ENCODE data around the gene CS. TPM values are rescaled to one million over a fixed set of nuclear protein-coding genes. Genes with fewer than 3 reads are reported as not detected.

CS gene
- polyA plus RNA-seq, 1 donor from 2014 or later, result 65.7 TPM

DNA sequence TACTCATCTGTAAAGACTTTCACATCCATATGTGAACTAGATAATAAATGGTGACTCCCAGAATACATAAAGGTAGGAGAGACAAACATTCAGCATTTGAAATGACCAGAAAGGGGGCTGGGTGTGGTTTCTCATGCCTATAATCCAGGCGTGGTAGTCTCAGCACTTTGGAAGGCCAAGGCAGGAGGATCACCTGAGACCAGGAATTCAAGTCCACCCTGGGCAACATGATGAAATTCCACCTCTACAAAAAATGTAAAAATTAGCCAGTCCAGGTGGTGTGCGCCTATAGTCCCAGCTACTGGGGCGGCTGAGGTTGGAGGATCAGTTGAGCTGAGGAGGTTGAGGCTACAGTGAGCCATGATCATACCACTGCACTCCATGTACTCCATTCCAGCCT is 4.1 kb upstream of the CS start:
- H3K4me2 ChIP-seq (ENCODE audit: low read length), result no peak overlapping the region
- H3F3A ChIP-seq (ENCODE audit: insufficient read depth, low read length, poor library complexity, severe bottlenecking), result no peaks in the 10 kb centered on the region
- no peak for TF ChIP-seq MXI1 (conservative IDR thresholded peaks at IDR 0.05; ENCODE audit: poor library complexity, severe bottlenecking)
- TF ChIP-seq, protein P1, sequence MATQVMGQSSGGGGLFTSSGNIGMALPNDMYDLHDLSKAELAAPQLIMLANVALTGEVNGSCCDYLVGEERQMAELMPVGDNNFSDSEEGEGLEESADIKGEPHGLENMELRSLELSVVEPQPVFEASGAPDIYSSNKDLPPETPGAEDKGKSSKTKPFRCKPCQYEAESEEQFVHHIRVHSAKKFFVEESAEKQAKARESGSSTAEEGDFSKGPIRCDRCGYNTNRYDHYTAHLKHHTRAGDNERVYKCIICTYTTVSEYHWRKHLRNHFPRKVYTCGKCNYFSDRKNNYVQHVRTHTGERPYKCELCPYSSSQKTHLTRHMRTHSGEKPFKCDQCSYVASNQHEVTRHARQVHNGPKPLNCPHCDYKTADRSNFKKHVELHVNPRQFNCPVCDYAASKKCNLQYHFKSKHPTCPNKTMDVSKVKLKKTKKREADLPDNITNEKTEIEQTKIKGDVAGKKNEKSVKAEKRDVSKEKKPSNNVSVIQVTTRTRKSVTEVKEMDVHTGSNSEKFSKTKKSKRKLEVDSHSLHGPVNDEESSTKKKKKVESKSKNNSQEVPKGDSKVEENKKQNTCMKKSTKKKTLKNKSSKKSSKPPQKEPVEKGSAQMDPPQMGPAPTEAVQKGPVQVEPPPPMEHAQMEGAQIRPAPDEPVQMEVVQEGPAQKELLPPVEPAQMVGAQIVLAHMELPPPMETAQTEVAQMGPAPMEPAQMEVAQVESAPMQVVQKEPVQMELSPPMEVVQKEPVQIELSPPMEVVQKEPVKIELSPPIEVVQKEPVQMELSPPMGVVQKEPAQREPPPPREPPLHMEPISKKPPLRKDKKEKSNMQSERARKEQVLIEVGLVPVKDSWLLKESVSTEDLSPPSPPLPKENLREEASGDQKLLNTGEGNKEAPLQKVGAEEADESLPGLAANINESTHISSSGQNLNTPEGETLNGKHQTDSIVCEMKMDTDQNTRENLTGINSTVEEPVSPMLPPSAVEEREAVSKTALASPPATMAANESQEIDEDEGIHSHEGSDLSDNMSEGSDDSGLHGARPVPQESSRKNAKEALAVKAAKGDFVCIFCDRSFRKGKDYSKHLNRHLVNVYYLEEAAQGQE (IDR thresholded peaks at IDR 0.05; ENCODE audit: borderline replicate concordance), result no peak
- TF ChIP-seq POLR2AphosphoS5 (IDR thresholded peaks at IDR 0.05), result no peak
- TF ChIP-seq EP300 (conservative IDR thresholded peaks at IDR 0.05; ENCODE audit: poor library complexity, severe bottlenecking), result no peak
- TF ChIP-seq EZH2 (IDR thresholded peaks at IDR 0.05; ENCODE audit: borderline replicate concordance, insufficient read depth, low read length, poor library complexity, severe bottlenecking), result no peak
- TF ChIP-seq TAF1 (IDR thresholded peaks at IDR 0.05; ENCODE audit: low read depth), result no peak
- TF ChIP-seq, protein P2, sequence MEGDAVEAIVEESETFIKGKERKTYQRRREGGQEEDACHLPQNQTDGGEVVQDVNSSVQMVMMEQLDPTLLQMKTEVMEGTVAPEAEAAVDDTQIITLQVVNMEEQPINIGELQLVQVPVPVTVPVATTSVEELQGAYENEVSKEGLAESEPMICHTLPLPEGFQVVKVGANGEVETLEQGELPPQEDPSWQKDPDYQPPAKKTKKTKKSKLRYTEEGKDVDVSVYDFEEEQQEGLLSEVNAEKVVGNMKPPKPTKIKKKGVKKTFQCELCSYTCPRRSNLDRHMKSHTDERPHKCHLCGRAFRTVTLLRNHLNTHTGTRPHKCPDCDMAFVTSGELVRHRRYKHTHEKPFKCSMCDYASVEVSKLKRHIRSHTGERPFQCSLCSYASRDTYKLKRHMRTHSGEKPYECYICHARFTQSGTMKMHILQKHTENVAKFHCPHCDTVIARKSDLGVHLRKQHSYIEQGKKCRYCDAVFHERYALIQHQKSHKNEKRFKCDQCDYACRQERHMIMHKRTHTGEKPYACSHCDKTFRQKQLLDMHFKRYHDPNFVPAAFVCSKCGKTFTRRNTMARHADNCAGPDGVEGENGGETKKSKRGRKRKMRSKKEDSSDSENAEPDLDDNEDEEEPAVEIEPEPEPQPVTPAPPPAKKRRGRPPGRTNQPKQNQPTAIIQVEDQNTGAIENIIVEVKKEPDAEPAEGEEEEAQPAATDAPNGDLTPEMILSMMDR (IDR thresholded peaks at IDR 0.05; ENCODE audit: poor library complexity, severe bottlenecking), result no peak
- no peak for TF ChIP-seq RAD21 (conservative IDR thresholded peaks at IDR 0.05)
- no peak for TF ChIP-seq SMC3 (conservative IDR thresholded peaks at IDR 0.05; ENCODE audit: poor library complexity)
- no peak overlapping the region for H3K27ac ChIP-seq (ENCODE audit: low read length)
- no peak overlapping the region for H3K4me3 ChIP-seq (ENCODE audit: low read length)
- no peaks in the 10 kb centered on the region for H3K9me3 ChIP-seq (ENCODE audit: low read length)
- H2AFZ ChIP-seq (ENCODE audit: low read depth, low read length), result no peak overlapping the region
- no peak overlapping the region for H3K9ac ChIP-seq (ENCODE audit: low read length)
- no peaks in the 10 kb centered on the region for H3K79me2 ChIP-seq (replicated peaks; ENCODE audit: insufficient read depth, low read length)
- no peaks in the 10 kb centered on the region for H3K9me2 ChIP-seq (ENCODE audit: insufficient read depth, low read length)
- no peaks in the 10 kb centered on the region for H3K36me3 ChIP-seq (ENCODE audit: insufficient read depth, low read length)
- no peaks in the 10 kb centered on the region for H3K27me3 ChIP-seq (ENCODE audit: insufficient read depth, low read depth, low read length)
- no peaks in the 10 kb centered on the region for H4K20me1 ChIP-seq (ENCODE audit: insufficient read depth)

DNA sequence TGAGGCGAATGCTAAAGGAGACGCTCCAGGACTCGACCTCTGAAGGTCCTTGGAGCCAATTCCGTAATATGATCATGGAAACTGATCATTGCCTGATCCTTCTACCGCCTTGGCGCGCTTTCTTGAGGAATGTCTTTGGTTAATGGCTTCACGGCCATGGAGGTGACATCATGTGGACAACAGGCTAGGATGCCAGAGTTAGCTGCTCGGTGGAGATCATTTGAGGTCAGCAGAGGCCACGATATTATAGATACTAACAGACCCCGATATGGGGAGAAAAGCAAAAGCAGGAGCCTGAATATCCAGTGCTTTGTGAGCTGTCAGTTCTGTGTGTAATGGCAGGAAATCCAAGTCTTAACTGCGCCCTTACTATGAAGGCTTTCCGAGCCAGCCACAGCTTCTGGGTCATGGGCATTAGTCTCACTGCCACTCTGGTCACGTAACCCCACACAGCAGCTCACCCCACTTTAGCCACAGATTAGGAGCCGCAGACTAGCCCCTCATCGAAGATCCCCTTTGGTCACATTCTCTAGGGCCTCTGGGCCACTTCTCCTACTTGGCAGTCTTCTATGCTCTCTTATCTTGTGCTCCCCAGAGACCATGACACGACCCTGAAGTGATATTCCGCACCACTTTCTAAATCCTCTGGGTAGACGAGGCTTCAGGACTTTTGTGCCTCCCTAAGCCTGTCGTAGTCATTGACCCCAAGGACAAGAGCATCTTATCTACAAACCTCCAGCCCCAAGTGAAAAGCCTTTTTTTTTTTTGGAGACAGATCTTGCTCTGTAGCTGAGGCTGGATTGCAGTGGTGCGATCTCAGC is 724 bp upstream of the CS start:
- TF ChIP-seq, protein P1 (IDR thresholded peaks at IDR 0.05; ENCODE audit: borderline replicate concordance), result no peak
- TF ChIP-seq RAD21 (conservative IDR thresholded peaks at IDR 0.05) (no peak), MXI1 (conservative IDR thresholded peaks at IDR 0.05; ENCODE audit: poor library complexity, severe bottlenecking) (no peak), SMC3 (conservative IDR thresholded peaks at IDR 0.05; ENCODE audit: poor library complexity) (no peak), EZH2 (IDR thresholded peaks at IDR 0.05; ENCODE audit: borderline replicate concordance, insufficient read depth, low read length, poor library complexity, severe bottlenecking) (no peak), TAF1 (IDR thresholded peaks at IDR 0.05; ENCODE audit: low read depth) (no peak), POLR2AphosphoS5 (IDR thresholded peaks at IDR 0.05) (no peak), EP300 (conservative IDR thresholded peaks at IDR 0.05; ENCODE audit: poor library complexity, severe bottlenecking) (no peak)
- TF ChIP-seq, protein P2 (IDR thresholded peaks at IDR 0.05; ENCODE audit: poor library complexity, severe bottlenecking), result no peak
- Histone ChIP-seq H3K36me3 (ENCODE audit: insufficient read depth, low read length) (no peaks in the 10 kb centered on the region), H3K9me2 (ENCODE audit: insufficient read depth, low read length) (no peaks in the 10 kb centered on the region), H3K9me3 (ENCODE audit: low read length) (no peaks in the 10 kb centered on the region), H4K20me1 (ENCODE audit: insufficient read depth) (no peaks in the 10 kb centered on the region), H3K79me2 (replicated peaks; ENCODE audit: insufficient read depth, low read length) (peaks cover 26% of the 10 kb centered on the region), H3K27ac (ENCODE audit: low read length) (peak overlapping the region; percentile 74), H3K9ac (ENCODE audit: low read length) (no peak overlapping the region), H3K4me3 (ENCODE audit: low read length) (peak overlapping the region; percentile 99), H3F3A (ENCODE audit: insufficient read depth, low read length, poor library complexity, severe bottlenecking) (no peaks in the 10 kb centered on the region), H2AFZ (ENCODE audit: low read depth, low read length) (peak overlapping the region; percentile 18), H3K27me3 (ENCODE audit: insufficient read depth, low read depth, low read length) (no peaks in the 10 kb centered on the region), H3K4me2 (ENCODE audit: low read length) (no peak overlapping the region)
